ENCODE results near the gene FCER1G. TPM values are rescaled to one million over a fixed set of nuclear protein-coding genes. Genes with fewer than 3 reads are reported as not detected.
A peak's percentile ranks its signal among the peaks of the same experiment; 100 is the strongest.

Gene FCER1G
- total and polyA plus RNA-seq, 9 of the 15 experiments (the other 6 are each of a cell fraction or from before 2014, with no cell fraction given): 0.15 to 0.69 (median 0.31) TPM; not detected in 2

- TF ChIP-seq, protein P1, sequence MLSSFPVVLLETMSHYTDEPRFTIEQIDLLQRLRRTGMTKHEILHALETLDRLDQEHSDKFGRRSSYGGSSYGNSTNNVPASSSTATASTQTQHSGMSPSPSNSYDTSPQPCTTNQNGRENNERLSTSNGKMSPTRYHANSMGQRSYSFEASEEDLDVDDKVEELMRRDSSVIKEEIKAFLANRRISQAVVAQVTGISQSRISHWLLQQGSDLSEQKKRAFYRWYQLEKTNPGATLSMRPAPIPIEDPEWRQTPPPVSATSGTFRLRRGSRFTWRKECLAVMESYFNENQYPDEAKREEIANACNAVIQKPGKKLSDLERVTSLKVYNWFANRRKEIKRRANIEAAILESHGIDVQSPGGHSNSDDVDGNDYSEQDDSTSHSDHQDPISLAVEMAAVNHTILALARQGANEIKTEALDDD (IDR thresholded peaks at IDR 0.05): no peak
- no peak for TF ChIP-seq KDM5B (IDR thresholded peaks at IDR 0.05; ENCODE audit: insufficient replicate concordance, low read depth, low read length)
- TF ChIP-seq POLR2AphosphoS5 (IDR thresholded peaks at IDR 0.05; ENCODE audit: control insufficient read depth, insufficient read depth, low read depth, low read length): no peak
- no peak for TF ChIP-seq ETV6 (IDR thresholded peaks at IDR 0.05; ENCODE audit: borderline replicate concordance in 1 of 2, low read depth in 2 of 2, low read length in 1 of 2)
- no peak for TF ChIP-seq ETV6 (CRISPR knock-in tag; IDR thresholded peaks at IDR 0.05; ENCODE audit: borderline replicate concordance)
- no peak for TF ChIP-seq BRD4 (IDR thresholded peaks at IDR 0.05)
- TF ChIP-seq, protein P2, sequence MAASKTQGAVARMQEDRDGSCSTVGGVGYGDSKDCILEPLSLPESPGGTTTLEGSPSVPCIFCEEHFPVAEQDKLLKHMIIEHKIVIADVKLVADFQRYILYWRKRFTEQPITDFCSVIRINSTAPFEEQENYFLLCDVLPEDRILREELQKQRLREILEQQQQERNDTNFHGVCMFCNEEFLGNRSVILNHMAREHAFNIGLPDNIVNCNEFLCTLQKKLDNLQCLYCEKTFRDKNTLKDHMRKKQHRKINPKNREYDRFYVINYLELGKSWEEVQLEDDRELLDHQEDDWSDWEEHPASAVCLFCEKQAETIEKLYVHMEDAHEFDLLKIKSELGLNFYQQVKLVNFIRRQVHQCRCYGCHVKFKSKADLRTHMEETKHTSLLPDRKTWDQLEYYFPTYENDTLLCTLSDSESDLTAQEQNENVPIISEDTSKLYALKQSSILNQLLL (CRISPR knock-in tag; IDR thresholded peaks at IDR 0.05; ENCODE audit: borderline replicate concordance): no peak
- TF ChIP-seq HBP1 (CRISPR knock-in tag; IDR thresholded peaks at IDR 0.05): peak; percentile 90; the same call in 1 of the 2 replicates
- no peak for TF ChIP-seq SAFB2 (IDR thresholded peaks at IDR 0.05; ENCODE audit: borderline replicate concordance, low read depth, low read length, severe bottlenecking)
- TF ChIP-seq MED1 (CRISPR knock-in tag; IDR thresholded peaks at IDR 0.05; ENCODE audit: borderline replicate concordance): no peak
- TF ChIP-seq SMARCB1 (IDR thresholded peaks at IDR 0.05; ENCODE audit: insufficient read length, low read depth): no peak
- no peak for TF ChIP-seq ETS2 (tag; IDR thresholded peaks at IDR 0.05; ENCODE audit: borderline replicate concordance, poor library complexity, severe bottlenecking)
- TF ChIP-seq ELF4 (CRISPR knock-in tag; IDR thresholded peaks at IDR 0.05): peak; percentile 69; the same call in 1 of the 2 replicates
- peak; percentile 90 for TF ChIP-seq FOS (IDR thresholded peaks at IDR 0.05; ENCODE audit: extremely low read depth, insufficient read length)
- peak; percentile 83 for TF ChIP-seq TAF7 (tag; IDR thresholded peaks at IDR 0.05)
- peak; percentile 81 for TF ChIP-seq MXI1 (IDR thresholded peaks at IDR 0.05; ENCODE audit: low read depth, low read length)
- TF ChIP-seq, protein P3, sequence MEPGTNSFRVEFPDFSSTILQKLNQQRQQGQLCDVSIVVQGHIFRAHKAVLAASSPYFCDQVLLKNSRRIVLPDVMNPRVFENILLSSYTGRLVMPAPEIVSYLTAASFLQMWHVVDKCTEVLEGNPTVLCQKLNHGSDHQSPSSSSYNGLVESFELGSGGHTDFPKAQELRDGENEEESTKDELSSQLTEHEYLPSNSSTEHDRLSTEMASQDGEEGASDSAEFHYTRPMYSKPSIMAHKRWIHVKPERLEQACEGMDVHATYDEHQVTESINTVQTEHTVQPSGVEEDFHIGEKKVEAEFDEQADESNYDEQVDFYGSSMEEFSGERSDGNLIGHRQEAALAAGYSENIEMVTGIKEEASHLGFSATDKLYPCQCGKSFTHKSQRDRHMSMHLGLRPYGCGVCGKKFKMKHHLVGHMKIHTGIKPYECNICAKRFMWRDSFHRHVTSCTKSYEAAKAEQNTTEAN (CRISPR knock-in tag; IDR thresholded peaks at IDR 0.05): no peak
- TF ChIP-seq ZNF146 (CRISPR knock-in tag; IDR thresholded peaks at IDR 0.05; ENCODE audit: unreplicated experiment): no peak
- TF ChIP-seq TEAD1 (CRISPR knock-in tag; IDR thresholded peaks at IDR 0.05): peak in 1 of 2 experiments; percentile 64; a peak in 1 of 4 replicates
- TF ChIP-seq CREB5 (CRISPR knock-in tag; IDR thresholded peaks at IDR 0.05): no peak
Measured at GRCh38 chr1:161225534-161226319, 10.6 kb downstream of the FCER1G start, which contains the start of gene TOMM40L (continued).
